AG09319 (cell line): ENCODE measurements around the gene TAF10.

Experiments used
- DNase-seq: peaks from one replicate; pipeline ENCODE4 v3.0.0-alpha.2; 2010; ENCODE audit warnings: low read depth; ENCODE audit errors: extremely low read depth
- CTCF ChIP-seq: IDR thresholded peaks from 2 replicates; pipeline ENCODE4 v1.5.1; 2011; ENCODE audit warnings: low read depth, mild to moderate bottlenecking, inconsistent platforms, low read length, moderate library complexity

TAF10 gene

GRCh38 chr11:6596239-6596877 is 15.7 kb downstream of the TAF10 start:
- no peak for TF ChIP-seq CTCF
- DNase-seq, result no peak

GRCh38 chr11:6594142-6594768 is 17.8 kb downstream of the TAF10 start:
- no peak for DNase-seq
- TF ChIP-seq CTCF, result no peak

- no peak for TF ChIP-seq CTCF
Measured at GRCh38 chr11:6588018-6588417, 24.0 kb downstream of the TAF10 start.

GRCh38 chr11:6587360-6587953 is 24.6 kb downstream of the TAF10 start:
- no peak for DNase-seq
- TF ChIP-seq CTCF, result no peak

More at GRCh38 chr11:6588018-6588417, 24.0 kb downstream of the TAF10 start:
- DNase-seq, result no peak

GRCh38 chr11:6586434-6587359 is 25.3 kb downstream of the TAF10 start:
- no peak for TF ChIP-seq CTCF

GRCh38 chr11:6584528-6584927 is 27.5 kb downstream of the TAF10 start:
- TF ChIP-seq CTCF, result no peak
- DNase-seq, result no peak

More at GRCh38 chr11:6586434-6587359, 25.3 kb downstream of the TAF10 start:
- no peak for DNase-seq
